H54 (cell line): Measurements from ENCODE around the gene THADA.

ENCODE experiments used
- DNase-seq: peaks from one replicate; pipeline ENCODE4 v3.0.0; 2011; ENCODE audit warnings: low spot score, mixed read lengths; ENCODE audit not compliant: insufficient read length
- FAIRE-seq: peaks from 3 replicates; lab custom pipeline; 2011; peaks lifted over from hg19 to GRCh38; lab: Jason Lieb, UNC
- POLR2A ChIP-seq: IDR thresholded peaks from 2 replicates; pipeline ENCODE4 v1.6.1; 2011; ENCODE audit warnings: low read depth, mild to moderate bottlenecking, low read length

Gene THADA

DNA sequence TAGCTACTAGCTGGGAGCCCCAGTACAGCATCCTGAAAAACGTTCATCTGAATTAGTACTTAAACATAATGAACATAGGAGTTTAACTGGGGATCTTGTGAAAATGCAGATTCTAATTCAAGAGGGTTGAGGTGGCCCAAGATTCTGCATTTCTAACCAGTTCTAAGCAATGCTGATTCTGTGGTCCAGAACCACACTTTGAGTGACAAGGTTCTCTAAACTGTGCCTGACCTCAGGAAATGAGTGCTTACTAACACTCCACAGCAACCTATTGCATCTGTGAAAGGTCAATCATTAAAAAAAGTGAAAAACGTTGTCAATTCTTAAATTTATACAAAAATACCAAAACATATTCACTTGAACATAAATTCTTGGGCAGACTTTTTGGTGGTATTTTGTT lies 212.3 kb downstream of the THADA start:
- FAIRE-seq (no peak), DNase-seq (no peak)
- no peak for TF ChIP-seq POLR2A

- DNase-seq (no peak), FAIRE-seq (no peak)
- TF ChIP-seq POLR2A, result no peak
Observed at GRCh38 chr2:43379494-43379893, 216.3 kb downstream of the THADA start.

DNA sequence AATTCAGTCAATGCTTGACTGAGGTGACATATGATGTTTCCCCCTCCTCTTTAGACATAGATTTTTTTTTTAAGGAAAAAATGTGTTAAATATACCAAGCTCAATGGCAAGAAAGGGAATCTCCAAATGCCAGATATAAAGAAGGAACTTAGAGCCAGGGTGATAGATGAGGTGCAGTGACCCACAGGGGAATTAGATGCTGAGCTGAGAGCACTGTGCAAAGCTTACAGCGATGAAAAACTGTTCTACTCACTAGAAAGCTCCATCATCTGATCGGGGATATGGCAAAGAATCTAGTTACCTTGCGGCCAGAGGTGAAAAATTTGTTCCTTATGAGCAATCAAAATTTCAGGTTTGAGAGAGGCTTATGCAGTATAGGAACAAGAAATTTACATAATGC lies 218.5 kb downstream of the THADA start:
- no peak for TF ChIP-seq POLR2A
- DNase-seq (no peak), FAIRE-seq (no peak)

- peak; percentile 61 for FAIRE-seq
Observed at GRCh38 chr2:43376523-43377198, 219.2 kb downstream of the THADA start.

DNA sequence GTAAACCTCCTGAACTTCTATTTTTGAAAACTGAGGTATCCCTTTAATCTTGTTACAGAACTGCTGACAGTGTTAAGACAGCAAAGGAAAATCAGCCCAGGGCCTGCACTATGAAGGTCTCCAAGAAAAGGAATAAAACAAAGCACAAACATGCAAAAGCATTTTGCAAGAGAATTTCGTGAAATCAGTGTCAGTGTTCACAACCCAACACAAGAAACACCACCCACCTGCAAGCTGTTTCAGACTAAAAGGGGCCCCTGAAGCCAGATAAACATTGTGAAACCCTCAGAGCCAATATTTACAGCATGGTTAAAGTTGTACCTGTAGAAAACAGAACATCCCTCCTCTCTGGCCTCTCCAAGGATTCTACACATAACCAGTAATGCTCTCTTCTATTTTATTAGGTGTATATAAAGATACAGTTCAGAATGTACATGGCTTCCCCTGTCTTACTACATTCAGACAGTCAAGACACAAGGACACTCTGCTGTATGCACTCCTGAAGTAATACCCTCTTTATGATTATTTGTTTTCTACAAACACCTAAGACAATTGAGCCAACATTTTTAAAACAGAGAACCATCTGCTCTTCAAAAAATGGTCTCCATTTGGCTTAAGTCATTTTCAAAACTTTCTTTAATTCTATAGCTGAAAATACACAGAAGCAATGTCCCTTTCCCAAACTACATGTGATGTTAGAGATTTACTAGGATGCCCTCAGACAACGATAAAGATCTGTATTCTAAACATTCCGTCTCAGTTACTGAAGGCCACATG lies 219.9 kb downstream of the THADA start:
- FAIRE-seq (peak; percentile 41), DNase-seq (no peak)
- no peak for TF ChIP-seq POLR2A

More at GRCh38 chr2:43376523-43377198, 219.2 kb downstream of the THADA start:
- no peak for TF ChIP-seq POLR2A
- no peak for DNase-seq

DNA sequence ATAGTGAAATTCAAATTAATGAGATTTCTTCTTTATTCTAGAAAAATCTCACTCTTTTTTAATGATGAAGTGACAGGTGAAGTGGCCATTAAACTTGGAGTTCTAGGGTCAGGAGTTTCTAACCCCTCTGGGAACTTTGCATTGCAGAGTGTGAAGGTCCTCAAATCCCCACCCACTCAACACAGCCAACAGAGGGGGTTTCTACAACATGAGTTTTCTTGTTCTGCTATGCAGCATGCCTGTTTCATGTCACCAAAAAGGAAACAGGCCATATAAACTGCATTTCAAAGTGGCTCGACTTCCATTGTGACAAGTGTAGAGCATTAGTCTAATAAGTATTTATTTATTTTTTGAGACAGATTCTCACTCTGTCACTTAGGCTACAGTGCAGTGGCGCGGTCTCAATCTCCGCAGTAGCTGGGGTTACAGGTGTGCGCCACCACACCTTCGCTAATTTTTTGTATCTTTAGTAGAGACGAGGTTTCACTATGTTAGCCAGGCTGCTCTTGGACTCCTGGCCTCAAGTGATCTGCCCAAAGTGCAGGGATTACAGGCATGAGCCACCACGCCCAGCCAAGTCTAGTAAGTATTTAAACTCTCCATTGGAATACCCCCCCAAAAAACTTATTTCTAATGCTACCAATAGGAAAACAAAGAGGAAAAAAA lies 223.3 kb downstream of the THADA start:
- FAIRE-seq, result no peak
- no peak for TF ChIP-seq POLR2A
- DNase-seq, result no peak

- DNase-seq (no peak), FAIRE-seq (no peak)
- TF ChIP-seq POLR2A, result no peak
Observed at GRCh38 chr2:43370705-43371104, 225.1 kb downstream of the THADA start.

- TF ChIP-seq POLR2A, result no peak
- FAIRE-seq (no peak), DNase-seq (no peak)
Observed at GRCh38 chr2:43370146-43370545, 225.7 kb downstream of the THADA start.

DNA sequence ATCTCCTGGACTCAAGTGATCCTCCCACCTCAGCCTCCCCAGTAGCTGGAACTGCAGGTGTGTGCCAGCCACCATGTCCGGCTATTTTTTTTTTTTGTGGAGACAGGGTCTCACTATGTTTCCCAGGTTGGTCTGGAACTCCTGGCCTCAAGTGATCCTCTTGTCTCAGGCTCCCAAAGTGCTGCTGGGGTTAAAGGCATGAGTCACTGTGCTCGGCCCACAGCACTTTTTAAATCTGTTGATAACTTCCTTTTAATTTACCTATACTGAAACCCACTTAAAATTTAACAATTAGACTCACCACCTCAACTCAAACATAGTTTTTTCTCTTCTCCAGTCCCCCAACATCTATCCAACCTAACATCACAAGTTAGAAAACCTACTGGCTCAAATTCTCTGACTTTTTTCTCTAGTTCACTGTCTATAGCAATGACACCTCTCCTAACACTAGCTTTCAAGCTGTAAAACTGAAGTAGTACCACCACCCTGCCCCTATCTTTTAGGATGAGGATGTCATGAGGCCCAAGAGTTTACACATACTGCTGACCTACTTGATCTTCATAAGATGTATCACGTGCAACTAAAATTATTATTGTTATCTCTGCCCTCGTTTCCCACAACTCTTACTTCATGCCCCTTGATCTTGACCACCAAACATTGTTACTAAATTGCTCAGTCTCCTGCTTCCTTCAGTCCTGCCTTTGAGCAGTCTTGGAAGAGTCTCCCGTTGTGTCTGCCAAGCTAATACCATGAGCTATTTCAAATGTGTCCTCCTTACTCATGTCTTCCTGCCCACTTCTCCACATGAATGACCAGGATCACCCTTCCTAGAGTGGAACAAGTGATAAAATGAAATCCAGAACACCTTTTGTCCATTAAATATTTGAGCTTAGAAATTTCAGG lies 227.1 kb downstream of the THADA start:
- DNase-seq (no peak), FAIRE-seq (no peak)
- TF ChIP-seq POLR2A, result no peak

GRCh38 chr2:43367012-43367782 lies 228.6 kb downstream of the THADA start:
- no peak for TF ChIP-seq POLR2A
- no peak for FAIRE-seq
- no peak for DNase-seq

- no peak for TF ChIP-seq POLR2A
- DNase-seq (no peak), FAIRE-seq (no peak)
Observed at GRCh38 chr2:43363120-43363519, 232.7 kb downstream of the THADA start.

- no peak for TF ChIP-seq POLR2A
- DNase-seq, result no peak
- no peak for FAIRE-seq
Observed at GRCh38 chr2:43361286-43361685, 234.6 kb downstream of the THADA start.

- DNase-seq (no peak), FAIRE-seq (peak; percentile 20)
- no peak for TF ChIP-seq POLR2A
Observed at GRCh38 chr2:43360137-43360536, 235.7 kb downstream of the THADA start.
